ENCODE measurements around the gene SSU72. TPM values are rescaled to one million over a fixed set of nuclear protein-coding genes. Genes with fewer than 3 reads are reported as not detected.

The SSU72 gene
- total RNA-seq, 2 donors from 2014 or later = 80.4 to 90.2 TPM

DNA sequence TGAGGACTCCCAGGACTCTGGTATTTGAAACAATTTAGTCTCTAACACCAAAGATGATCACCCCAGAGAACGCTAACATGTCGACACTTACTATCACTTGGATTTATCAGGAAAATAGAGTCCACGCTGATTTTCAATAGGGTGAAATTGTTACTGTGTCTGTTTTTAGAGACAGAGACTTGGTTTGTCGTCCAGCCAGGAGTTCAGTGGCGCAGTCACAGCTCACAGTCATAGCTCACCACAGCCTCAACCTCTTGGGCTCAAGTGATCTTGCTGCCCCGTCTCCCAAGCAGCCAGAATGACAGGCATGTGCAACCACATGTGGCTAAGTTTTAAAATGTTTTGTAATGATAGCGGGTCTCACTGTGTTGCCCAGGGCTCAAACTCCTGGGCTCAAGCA lies 5.3 kb downstream of the SSU72 start:
- H3K27me3 ChIP-seq (replicated peaks; ENCODE audit: insufficient read depth) = no peaks in the 10 kb centered on the region
- no peaks in the 10 kb centered on the region for H3K9me3 ChIP-seq
- peaks cover 20 to 34% of the 10 kb centered on the region in 2 donors for H3K4me1 ChIP-seq (ENCODE audit: control insufficient read depth in 1 of 2, low read depth in 2 of 2)
- TF ChIP-seq, protein P1, sequence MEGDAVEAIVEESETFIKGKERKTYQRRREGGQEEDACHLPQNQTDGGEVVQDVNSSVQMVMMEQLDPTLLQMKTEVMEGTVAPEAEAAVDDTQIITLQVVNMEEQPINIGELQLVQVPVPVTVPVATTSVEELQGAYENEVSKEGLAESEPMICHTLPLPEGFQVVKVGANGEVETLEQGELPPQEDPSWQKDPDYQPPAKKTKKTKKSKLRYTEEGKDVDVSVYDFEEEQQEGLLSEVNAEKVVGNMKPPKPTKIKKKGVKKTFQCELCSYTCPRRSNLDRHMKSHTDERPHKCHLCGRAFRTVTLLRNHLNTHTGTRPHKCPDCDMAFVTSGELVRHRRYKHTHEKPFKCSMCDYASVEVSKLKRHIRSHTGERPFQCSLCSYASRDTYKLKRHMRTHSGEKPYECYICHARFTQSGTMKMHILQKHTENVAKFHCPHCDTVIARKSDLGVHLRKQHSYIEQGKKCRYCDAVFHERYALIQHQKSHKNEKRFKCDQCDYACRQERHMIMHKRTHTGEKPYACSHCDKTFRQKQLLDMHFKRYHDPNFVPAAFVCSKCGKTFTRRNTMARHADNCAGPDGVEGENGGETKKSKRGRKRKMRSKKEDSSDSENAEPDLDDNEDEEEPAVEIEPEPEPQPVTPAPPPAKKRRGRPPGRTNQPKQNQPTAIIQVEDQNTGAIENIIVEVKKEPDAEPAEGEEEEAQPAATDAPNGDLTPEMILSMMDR (IDR thresholded peaks at IDR 0.05) = no peak
- H3K36me3 ChIP-seq = peaks cover 15% of the 10 kb centered on the region
- no peak overlapping the region for H3K4me3 ChIP-seq
- ATAC-seq (ENCODE audit: insufficient number of reproducible peaks, low FRiP score, low read depth) (no peak), DNase-seq (ENCODE audit: low spot score) (no peak)
- H3K27ac ChIP-seq = no peak overlapping the region

DNA sequence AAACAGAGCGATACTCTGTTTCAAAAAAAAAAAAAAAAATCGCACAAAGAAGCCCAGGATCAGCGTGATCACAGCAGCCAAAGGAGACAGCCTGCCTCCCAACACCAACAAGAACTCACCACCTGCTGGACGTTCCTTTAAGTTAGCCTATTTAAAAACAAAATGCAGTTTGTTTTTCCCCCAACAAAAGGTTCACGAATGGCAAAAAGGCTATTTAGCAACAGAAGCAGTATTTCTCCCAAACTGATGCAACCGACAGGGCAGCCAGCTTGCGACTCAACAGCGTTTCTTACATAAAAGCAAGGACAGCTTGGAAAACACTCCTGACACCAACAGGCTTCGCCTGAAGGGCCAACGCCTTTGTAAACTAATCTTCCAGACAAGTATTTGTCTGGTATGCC lies 6.8 kb downstream of the SSU72 start:
- Histone ChIP-seq H3K27ac (no peak overlapping the region), H3K9me3 (no peaks in the 10 kb centered on the region), H3K4me1 (ENCODE audit: control insufficient read depth in 1 of 2, low read depth in 2 of 2) (peaks cover 14 to 25% of the 10 kb centered on the region in 2 donors), H3K27me3 (replicated peaks; ENCODE audit: insufficient read depth) (no peaks in the 10 kb centered on the region), H3K4me3 (no peak overlapping the region), H3K36me3 (peaks cover 30% of the 10 kb centered on the region)
- TF ChIP-seq, protein P1 (IDR thresholded peaks at IDR 0.05) = no peak
- no peak for DNase-seq (ENCODE audit: low spot score)
- no peak for ATAC-seq (ENCODE audit: insufficient number of reproducible peaks, low FRiP score, low read depth)

DNA sequence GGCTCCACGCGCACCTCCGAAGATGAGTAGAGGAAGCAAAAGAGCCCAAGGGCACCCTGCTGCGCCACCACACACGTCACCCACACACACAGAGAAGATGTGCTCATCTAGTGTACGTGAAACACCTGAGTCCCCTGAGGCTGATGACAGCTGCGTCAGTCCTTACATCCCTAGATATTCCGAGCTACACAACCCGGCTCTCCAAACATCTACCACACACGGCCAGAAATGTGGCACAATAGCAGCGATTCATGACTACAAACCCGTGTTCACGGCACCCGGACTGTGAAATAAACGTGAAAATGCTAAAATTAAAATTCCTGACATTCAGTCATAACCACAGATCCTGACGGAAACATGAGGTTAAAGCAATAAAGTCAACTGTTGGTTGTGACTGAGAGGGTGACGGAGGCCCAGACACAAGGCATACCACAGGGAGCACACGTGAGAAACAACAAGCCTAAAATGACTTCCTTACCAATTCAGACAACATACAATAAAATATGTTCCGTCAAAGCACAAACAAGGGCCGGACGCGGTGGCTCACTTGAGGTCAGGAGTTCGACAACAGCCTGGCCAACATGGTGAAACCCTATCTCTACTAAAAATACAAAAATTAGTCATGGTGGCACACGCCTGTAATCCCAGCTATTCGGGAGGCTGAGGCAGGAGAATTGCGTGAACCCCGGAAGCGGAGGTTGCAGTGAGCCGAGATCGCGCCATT lies 7.3 kb downstream of the SSU72 start:
- Histone ChIP-seq H3K9me3 (no peaks in the 10 kb centered on the region), H3K4me3 (no peak overlapping the region), H3K27ac (no peak overlapping the region), H3K36me3 (peaks cover 34% of the 10 kb centered on the region), H3K27me3 (replicated peaks; ENCODE audit: insufficient read depth) (no peaks in the 10 kb centered on the region), H3K4me1 (ENCODE audit: control insufficient read depth in 1 of 2, low read depth in 2 of 2) (peaks cover 9 to 20% of the 10 kb centered on the region in 2 donors)
- no peak for DNase-seq (ENCODE audit: low spot score)
- ATAC-seq (ENCODE audit: insufficient number of reproducible peaks, low FRiP score, low read depth) = no peak
- TF ChIP-seq, protein P1 (IDR thresholded peaks at IDR 0.05) = no peak

DNA sequence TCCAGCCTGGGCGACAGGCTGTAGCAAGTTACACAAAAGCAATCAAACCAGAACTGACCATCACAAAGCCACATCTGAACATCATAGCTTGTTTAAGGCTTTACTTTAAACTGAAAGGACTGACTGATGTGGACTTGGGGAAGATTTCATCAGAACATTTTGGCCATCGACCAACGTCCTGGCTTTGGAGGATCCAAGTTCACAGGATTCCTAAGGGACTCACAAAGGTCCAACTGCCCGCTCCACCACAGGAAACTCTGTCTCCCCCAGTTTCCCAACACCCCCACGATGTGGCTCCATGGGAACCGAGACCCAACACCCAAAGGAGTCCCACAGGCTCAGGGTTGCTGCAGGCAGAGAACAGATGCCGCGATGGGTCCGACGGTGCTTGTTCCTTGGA lies 9.3 kb downstream of the SSU72 start:
- Histone ChIP-seq H3K27me3 (replicated peaks; ENCODE audit: insufficient read depth) (no peaks in the 10 kb centered on the region), H3K4me1 (ENCODE audit: control insufficient read depth in 1 of 2, low read depth in 2 of 2) (peaks cover 7 to 19% of the 10 kb centered on the region in 2 donors), H3K27ac (no peak overlapping the region), H3K4me3 (no peak overlapping the region), H3K9me3 (no peaks in the 10 kb centered on the region), H3K36me3 (peaks cover 45% of the 10 kb centered on the region)
- TF ChIP-seq, protein P1 (IDR thresholded peaks at IDR 0.05) = no peak
- DNase-seq (ENCODE audit: low spot score) (no peak), ATAC-seq (ENCODE audit: insufficient number of reproducible peaks, low FRiP score, low read depth) (no peak)

DNA sequence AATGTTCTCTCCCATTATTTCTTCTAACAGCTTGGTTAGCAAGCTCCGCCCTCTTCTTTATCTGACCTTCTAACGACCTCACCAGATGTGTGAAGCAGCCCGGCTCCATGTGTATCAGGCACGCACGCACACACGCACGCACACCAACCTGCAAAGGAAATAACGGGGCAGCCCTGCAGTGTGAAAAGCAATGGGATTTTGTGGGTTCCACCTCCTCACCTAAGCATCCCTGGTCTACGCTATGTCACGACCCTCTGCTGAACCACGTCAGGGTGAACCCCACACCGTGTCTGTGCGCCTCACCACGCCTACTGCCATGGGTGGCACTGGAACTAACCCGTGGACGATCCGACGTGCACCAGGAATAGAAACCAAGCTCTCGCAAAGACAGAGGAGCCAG lies 10.4 kb downstream of the SSU72 start:
- DNase-seq (ENCODE audit: low spot score) (no peak), ATAC-seq (ENCODE audit: insufficient number of reproducible peaks, low FRiP score, low read depth) (no peak)
- TF ChIP-seq, protein P1 (IDR thresholded peaks at IDR 0.05) = no peak
- H3K4me1 ChIP-seq (ENCODE audit: control insufficient read depth in 1 of 2, low read depth in 2 of 2) = peaks cover 3 to 9% of the 10 kb centered on the region in 2 donors
- H3K27ac ChIP-seq = no peak overlapping the region
- H3K4me3 ChIP-seq = no peak overlapping the region
- peaks cover 50% of the 10 kb centered on the region for H3K36me3 ChIP-seq
- H3K27me3 ChIP-seq (replicated peaks; ENCODE audit: insufficient read depth) = no peaks in the 10 kb centered on the region
- H3K9me3 ChIP-seq = no peaks in the 10 kb centered on the region
